Esophagus muscularis mucosa (tissue), 4 donors: ENCODE data around the gene LMNTD2. TPM values are rescaled to one million over a fixed set of nuclear protein-coding genes. Genes with fewer than 3 reads are reported as not detected.

Experiments used
- DNase-seq: peaks from one replicate; pipeline ENCODE4 v3.0.0-alpha.2; 2017; ENCODE audit errors: extremely low spot score
- H3K27ac ChIP-seq, 4 donors: fragments of 200-600 bp; sonication (generic); replicated peaks in 1 of 4; 1 replicate in 3 of 4; 2 replicates in 1 of 4; pipeline ENCODE4 v1.5.1; 2016 to 2019; ENCODE audit warnings: mild to moderate bottlenecking in 1 of 4
- H3K27me3 ChIP-seq, 4 donors: fragments of 200-600 bp; sonication (generic); one replicate each; pipeline versions ENCODE4 v1.5.1 to v1.6.0; 2016 to 2019
- H3K36me3 ChIP-seq, 4 donors: fragments of 200-600 bp; sonication (generic); one replicate each; pipeline ENCODE4 v1.5.1; 2016 to 2019
- H3K4me1 ChIP-seq, 4 donors: fragments of 200-600 bp; sonication (generic); one replicate each; pipeline ENCODE4 v1.5.1; 2016 to 2019
- H3K4me3 ChIP-seq, 4 donors: fragments of 200-600 bp; sonication (generic); 1 replicate in 2 of 4; 2 replicates in 2 of 4; pipeline ENCODE4 v1.5.1; 2016 to 2019; ENCODE audit warnings: mild to moderate bottlenecking in 4 of 4, moderate library complexity in 1 of 4
- H3K9me3 ChIP-seq, 4 donors: fragments of 200-600 bp; sonication (generic); 1 replicate in 3 of 4; 2 replicates in 1 of 4; pipeline ENCODE4 v1.5.1; 2016 to 2019
- CTCF ChIP-seq, 3 experiments: fragments of 200-600 bp in 2 of 3; fragments of 450-650 bp in 1 of 3; sonication (generic) in 2 of 3; IDR thresholded peaks; one replicate each; pipeline ENCODE4 v1.5.1; 2017 to 2019; ENCODE audit warnings: antibody characterized with exemption in 3 of 3, mild to moderate bottlenecking in 2 of 3, moderate library complexity in 1 of 3
- EP300 ChIP-seq: sonication (generic); formaldehyde crosslinking; IDR thresholded peaks from one replicate; pipeline ENCODE4 v1.6.1; 2017; ENCODE audit warnings: antibody characterized with exemption
- POLR2A ChIP-seq: fragments of 450-650 bp; IDR thresholded peaks from one replicate; pipeline ENCODE4 v1.6.1; 2017; ENCODE audit warnings: antibody characterized with exemption, moderate library complexity, mild to moderate bottlenecking, low read depth
- POLR2AphosphoS5 ChIP-seq, 2 donors: sonication (generic); formaldehyde crosslinking; IDR thresholded peaks; one replicate each; pipeline ENCODE4 v1.6.1; 2017; ENCODE audit warnings: antibody characterized with exemption in 2 of 2
- WGBS: methylation state at CpG from one replicate; pipeline ENCODE4 v1.1.5; 2018; 5-methylcytosine and 5-hydroxymethylcytosine counted together
- intact Hi-C: fragments of 100-400 bp; cut with DNase I; formaldehyde crosslinking; loops from one replicate; pipeline ENCODE4 v1.15.1; 2023
- total RNA-seq, 4 donors: library from RNA; depleted of rRNA; stranded (reverse); fragments of >200 nt; gene quantifications; one replicate each; pipeline versions ENCODE4 v1.1.0 to v1.2.1, GENCODE V29; 2016

Gene LMNTD2
- total RNA-seq, 4 donors from 2014 or later = 0.52 to 3.1 (median 1.7) TPM

DNA sequence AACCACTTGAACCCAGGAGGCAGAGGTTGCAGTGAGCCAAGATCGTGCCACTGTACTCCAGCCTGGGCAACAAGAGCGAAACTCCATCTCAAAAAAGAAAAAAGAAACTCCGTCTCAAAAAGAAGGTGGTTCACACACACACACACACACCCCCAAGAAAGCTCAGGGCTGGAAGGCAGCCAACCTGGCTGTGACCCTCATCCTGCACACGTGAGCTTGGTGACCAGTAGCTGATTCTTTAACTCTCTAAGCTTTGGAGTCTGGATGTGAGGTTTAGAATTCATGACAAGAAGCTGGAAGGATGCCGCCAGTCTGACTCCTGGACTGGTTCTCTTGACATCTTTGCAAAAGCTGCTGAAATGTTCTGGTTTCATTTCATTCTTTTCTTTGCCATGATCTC, 51.6 kb downstream of the LMNTD2 start:
- intact Hi-C loops = no loop called here
- TF ChIP-seq EP300 = no peak
- TF ChIP-seq POLR2AphosphoS5 (IDR thresholded peaks at IDR 0.05) = no peak
- TF ChIP-seq CTCF (IDR thresholded peaks at IDR 0.05) = no peak
- no peak for TF ChIP-seq POLR2A
- no peaks in the 10 kb centered on the region for H3K27me3 ChIP-seq
- no peaks in the 10 kb centered on the region for H3K9me3 ChIP-seq
- H3K4me3 ChIP-seq = no peak overlapping the region
- peaks cover 24 to 43% (median 37%) of the 10 kb centered on the region in 4 donors for H3K4me1 ChIP-seq
- no peak overlapping the region for H3K27ac ChIP-seq
- no peak for DNase-seq
- 85% methylated on average over 5 of the region's 5 CpGs for WGBS
- peaks cover 3 to 42% (median 30%) of the 10 kb centered on the region in 4 donors for H3K36me3 ChIP-seq

- H3K27ac ChIP-seq = peak overlapping the region; percentile 97 to 100 (median 100)
Measured at GRCh38 chr11:507727-508515, 52.6 kb downstream of the LMNTD2 start.

DNA sequence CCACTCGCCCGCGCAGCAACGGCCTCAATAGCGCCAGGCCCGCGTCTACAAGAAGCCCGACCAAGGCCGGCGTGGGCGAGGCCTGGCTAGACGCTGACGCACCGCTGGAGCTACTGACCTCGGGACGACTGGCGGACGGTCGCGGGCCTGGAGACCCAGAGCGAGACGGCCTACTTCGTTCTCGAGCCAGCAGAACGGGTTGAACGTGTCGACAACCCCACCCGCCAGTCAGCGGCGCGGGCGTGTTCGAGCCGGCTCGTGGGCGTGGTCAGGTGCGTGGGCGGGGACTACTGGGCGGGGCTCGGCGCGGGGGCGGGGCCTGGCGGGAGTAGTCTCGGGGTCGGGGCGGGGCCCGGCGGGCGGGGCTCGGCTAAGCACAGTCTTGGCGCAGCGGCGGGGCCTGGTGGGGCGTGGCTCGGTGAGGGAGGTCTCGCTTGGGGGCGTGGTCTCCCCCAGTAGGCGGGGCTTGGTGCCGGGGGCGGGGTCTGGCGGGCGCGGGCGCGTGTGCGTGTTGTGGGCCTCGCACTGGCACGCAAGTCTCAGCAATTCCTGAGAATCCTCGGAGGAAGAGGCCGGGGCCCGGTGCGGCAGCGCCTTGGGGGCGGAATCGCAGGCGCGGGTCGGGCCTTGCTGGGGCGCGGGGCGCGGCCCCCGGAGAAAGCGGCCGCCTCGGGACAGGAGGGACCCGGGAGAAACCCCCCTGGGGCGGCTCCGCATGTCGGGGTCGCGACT, 53.4 kb downstream of the LMNTD2 start, which contains the start of gene RNH1:
RNH1 (minus strand) TSS at position 248 of the 732 bp plus-strand sequence. CDS start 5,080 bp downstream, outside the sequence.
- H3K27ac ChIP-seq = peak within 1 kb of the TSS; percentile 97 to 100 (median 100)
- peak; percentile 99 for DNase-seq
- intact Hi-C loops = no loop called here
- peaks cover 41 to 61% (median 55%) of the 10 kb centered on the region in 4 donors for H3K4me1 ChIP-seq
- H3K36me3 ChIP-seq = peaks cover 3 to 30% (median 23%) of the 10 kb centered on the region in 4 donors
- peak within 1 kb of the TSS; percentile 68 to 93 (median 78) for H3K4me3 ChIP-seq
- no peaks in the 10 kb centered on the region for H3K27me3 ChIP-seq
- peak; percentile 78 for TF ChIP-seq POLR2A
- no peak for TF ChIP-seq CTCF (IDR thresholded peaks at IDR 0.05)
- TF ChIP-seq POLR2AphosphoS5 (IDR thresholded peaks at IDR 0.05) = peak in 1 of 2 donors; percentile 88
- TF ChIP-seq EP300 = no peak
- WGBS = 0% methylated on average over 5 of the region's 93 CpGs
- H3K9me3 ChIP-seq = no peaks in the 10 kb centered on the region

More at GRCh38 chr11:507727-508515, 52.6 kb downstream of the LMNTD2 start:
- H3K4me3 ChIP-seq = peak overlapping the region; percentile 68 to 93 (median 78)
- intact Hi-C loops = no loop called here
- H3K36me3 ChIP-seq = peaks cover 3 to 32% (median 23%) of the 10 kb centered on the region in 4 donors
- WGBS = 60% methylated on average over 28 of the region's 45 CpGs
- H3K9me3 ChIP-seq = no peaks in the 10 kb centered on the region
- no peak for DNase-seq
- no peak for TF ChIP-seq EP300
- no peak for TF ChIP-seq CTCF (IDR thresholded peaks at IDR 0.05)
- no peak for TF ChIP-seq POLR2AphosphoS5 (IDR thresholded peaks at IDR 0.05)
- TF ChIP-seq POLR2A = no peak
- H3K27me3 ChIP-seq = no peaks in the 10 kb centered on the region
- peaks cover 35 to 53% (median 47%) of the 10 kb centered on the region in 4 donors for H3K4me1 ChIP-seq

GRCh38 chr11:506238-506994, 54.1 kb downstream of the LMNTD2 start:
- Histone ChIP-seq H3K4me3 (peak overlapping the region; percentile 68 to 93 (median 78)), H3K36me3 (peaks cover 5 to 33% (median 29%) of the 10 kb centered on the region in 4 donors), H3K9me3 (no peaks in the 10 kb centered on the region), H3K27me3 (no peaks in the 10 kb centered on the region), H3K27ac (peak overlapping the region; percentile 97 to 100 (median 100)), H3K4me1 (peaks cover 49 to 68% (median 60%) of the 10 kb centered on the region in 4 donors)
- DNase-seq = peak; percentile 99
- peak in 1 of 3 experiments; percentile 20 for TF ChIP-seq CTCF (IDR thresholded peaks at IDR 0.05)
- TF ChIP-seq EP300 = peak; percentile 81
- peak; percentile 94 to 96 for TF ChIP-seq POLR2AphosphoS5 (IDR thresholded peaks at IDR 0.05)
- no peak for TF ChIP-seq POLR2A
- intact Hi-C loops = no loop called here
- WGBS = 2% methylated on average over 23 of the region's 71 CpGs
